ENCODE measurements around the gene AHCYL2.

GRCh38 chr7:129457101-129457500 is 232.3 kb downstream of the AHCYL2 start:
- TF ChIP-seq, protein P1, sequence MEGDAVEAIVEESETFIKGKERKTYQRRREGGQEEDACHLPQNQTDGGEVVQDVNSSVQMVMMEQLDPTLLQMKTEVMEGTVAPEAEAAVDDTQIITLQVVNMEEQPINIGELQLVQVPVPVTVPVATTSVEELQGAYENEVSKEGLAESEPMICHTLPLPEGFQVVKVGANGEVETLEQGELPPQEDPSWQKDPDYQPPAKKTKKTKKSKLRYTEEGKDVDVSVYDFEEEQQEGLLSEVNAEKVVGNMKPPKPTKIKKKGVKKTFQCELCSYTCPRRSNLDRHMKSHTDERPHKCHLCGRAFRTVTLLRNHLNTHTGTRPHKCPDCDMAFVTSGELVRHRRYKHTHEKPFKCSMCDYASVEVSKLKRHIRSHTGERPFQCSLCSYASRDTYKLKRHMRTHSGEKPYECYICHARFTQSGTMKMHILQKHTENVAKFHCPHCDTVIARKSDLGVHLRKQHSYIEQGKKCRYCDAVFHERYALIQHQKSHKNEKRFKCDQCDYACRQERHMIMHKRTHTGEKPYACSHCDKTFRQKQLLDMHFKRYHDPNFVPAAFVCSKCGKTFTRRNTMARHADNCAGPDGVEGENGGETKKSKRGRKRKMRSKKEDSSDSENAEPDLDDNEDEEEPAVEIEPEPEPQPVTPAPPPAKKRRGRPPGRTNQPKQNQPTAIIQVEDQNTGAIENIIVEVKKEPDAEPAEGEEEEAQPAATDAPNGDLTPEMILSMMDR (conservative IDR thresholded peaks at IDR 0.05; ENCODE audit: low read length) = no peak
- no peak for TF ChIP-seq EZH2phosphoT487 (IDR thresholded peaks at IDR 0.05; ENCODE audit: borderline replicate concordance, low read depth, low read length)

All from OCI-LY7 (cell line).